ENCODE results near the gene RASGEF1B.
"Not testable (repeated sequence)": the region's sequence is repeated elsewhere in the genome, so short reads cannot be mapped to it uniquely, and the experiment has no call there.

RASGEF1B gene

GRCh38 chr4:81490403-81491160 is 18.9 kb upstream of the RASGEF1B start:
- no peak for DNase-seq (ENCODE audit: low read depth)
- no peak overlapping the region for H3K4me3 ChIP-seq (ENCODE audit: low read length)
- TF ChIP-seq, protein P1, sequence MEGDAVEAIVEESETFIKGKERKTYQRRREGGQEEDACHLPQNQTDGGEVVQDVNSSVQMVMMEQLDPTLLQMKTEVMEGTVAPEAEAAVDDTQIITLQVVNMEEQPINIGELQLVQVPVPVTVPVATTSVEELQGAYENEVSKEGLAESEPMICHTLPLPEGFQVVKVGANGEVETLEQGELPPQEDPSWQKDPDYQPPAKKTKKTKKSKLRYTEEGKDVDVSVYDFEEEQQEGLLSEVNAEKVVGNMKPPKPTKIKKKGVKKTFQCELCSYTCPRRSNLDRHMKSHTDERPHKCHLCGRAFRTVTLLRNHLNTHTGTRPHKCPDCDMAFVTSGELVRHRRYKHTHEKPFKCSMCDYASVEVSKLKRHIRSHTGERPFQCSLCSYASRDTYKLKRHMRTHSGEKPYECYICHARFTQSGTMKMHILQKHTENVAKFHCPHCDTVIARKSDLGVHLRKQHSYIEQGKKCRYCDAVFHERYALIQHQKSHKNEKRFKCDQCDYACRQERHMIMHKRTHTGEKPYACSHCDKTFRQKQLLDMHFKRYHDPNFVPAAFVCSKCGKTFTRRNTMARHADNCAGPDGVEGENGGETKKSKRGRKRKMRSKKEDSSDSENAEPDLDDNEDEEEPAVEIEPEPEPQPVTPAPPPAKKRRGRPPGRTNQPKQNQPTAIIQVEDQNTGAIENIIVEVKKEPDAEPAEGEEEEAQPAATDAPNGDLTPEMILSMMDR (IDR thresholded peaks at IDR 0.05; ENCODE audit: insufficient read depth, low read depth, low read length, missing control alignments): no peak

- no peak overlapping the region for H3K4me3 ChIP-seq (ENCODE audit: low read length)
- TF ChIP-seq, protein P1 (IDR thresholded peaks at IDR 0.05; ENCODE audit: insufficient read depth, low read depth, low read length, missing control alignments): no peak
- DNase-seq (ENCODE audit: low read depth): peak; percentile 51
These were observed 14.8 kb upstream of the RASGEF1B start for GRCh38 chr4:81486502-81486901.

GRCh38 chr4:81485310-81485980 is 13.7 kb upstream of the RASGEF1B start:
- DNase-seq (ENCODE audit: low read depth): no peak
- H3K4me3 ChIP-seq (ENCODE audit: low read length): no peak overlapping the region
- TF ChIP-seq, protein P1 (IDR thresholded peaks at IDR 0.05; ENCODE audit: insufficient read depth, low read depth, low read length, missing control alignments): no peak

DNA sequence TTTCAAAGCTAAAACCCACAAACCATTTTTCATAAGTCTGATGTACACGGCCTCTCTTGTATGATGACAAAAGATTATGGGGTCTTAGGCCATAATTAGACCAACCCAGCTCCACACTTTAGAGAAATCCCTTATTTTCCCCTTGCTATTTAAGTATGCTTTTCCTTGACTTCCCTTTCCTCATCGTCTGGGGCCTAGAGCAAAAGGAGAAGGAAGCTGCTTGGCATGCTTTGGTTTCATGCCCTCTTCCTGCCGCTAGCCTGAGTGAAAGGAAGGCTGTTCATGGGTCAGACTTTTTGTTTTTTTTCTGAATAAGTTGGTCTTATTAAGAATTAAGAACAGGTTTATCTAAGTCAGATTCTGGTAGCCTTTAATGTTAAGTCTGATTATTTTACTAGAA is 10.6 kb upstream of the RASGEF1B start:
- TF ChIP-seq, protein P1 (IDR thresholded peaks at IDR 0.05; ENCODE audit: insufficient read depth, low read depth, low read length, missing control alignments): no peak

DNA sequence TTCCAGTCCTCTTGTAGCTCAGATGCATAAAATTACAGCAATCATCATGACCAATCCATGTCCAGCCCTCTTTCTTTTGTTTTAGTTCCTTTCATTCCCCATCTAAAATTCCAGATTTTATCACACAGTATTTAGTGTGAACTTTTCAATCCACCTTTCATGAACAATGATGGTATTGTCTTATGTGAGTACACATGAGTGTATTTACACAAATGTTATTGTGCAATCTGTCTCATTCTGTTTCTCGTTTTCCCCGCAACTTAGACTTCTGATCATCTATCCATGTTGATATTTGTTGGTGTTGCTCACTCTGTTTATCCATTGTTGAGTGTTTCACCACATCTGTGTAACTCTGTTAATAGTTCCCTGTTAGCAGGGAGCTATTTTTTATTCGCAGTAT is 9.4 kb upstream of the RASGEF1B start:
- no peak overlapping the region for H3K4me3 ChIP-seq (ENCODE audit: low read length)
- DNase-seq (ENCODE audit: low read depth): no peak
- TF ChIP-seq, protein P1 (IDR thresholded peaks at IDR 0.05; ENCODE audit: insufficient read depth, low read depth, low read length, missing control alignments): no peak

More for the DNA sequence above, 10.6 kb upstream of the RASGEF1B start:
- no peak overlapping the region for H3K4me3 ChIP-seq (ENCODE audit: low read length)
- no peak for DNase-seq (ENCODE audit: low read depth)

DNA sequence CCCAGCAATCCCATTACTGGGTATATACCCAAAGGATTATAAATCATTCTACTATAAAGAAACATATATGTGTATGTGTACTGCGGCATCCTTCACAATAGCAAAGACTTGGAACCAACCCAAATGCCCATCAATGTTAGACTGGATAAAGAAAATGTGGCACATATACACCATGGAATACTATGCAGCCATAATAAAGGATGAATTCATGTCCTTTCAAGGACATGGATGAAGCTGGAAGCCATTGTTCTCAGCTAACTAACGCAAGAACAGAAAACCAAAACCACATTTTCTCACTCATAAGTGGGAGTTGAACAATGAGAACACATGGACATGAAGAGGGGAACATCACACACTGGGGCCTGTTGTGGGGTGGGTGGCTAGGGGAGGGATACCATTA is 7.9 kb upstream of the RASGEF1B start:
- H3K4me3 ChIP-seq (ENCODE audit: low read length); DNase-seq (ENCODE audit: low read depth): not testable (repeated sequence)

- DNase-seq (ENCODE audit: low read depth): peak; percentile 86
- not testable (repeated sequence) for H3K4me3 ChIP-seq (ENCODE audit: low read length)
These were observed 1.9 kb upstream of the RASGEF1B start for GRCh38 chr4:81473331-81474265.

Measured in epithelial cell of esophagus (primary cell).